Activated CD4-positive, alpha-beta T cell treated with anti-CD3 and anti-CD28 coated beads, Interleukin-2, amount 50 U/mL, for 16 hours (primary cell): Measurements from ENCODE around the gene ZNHIT3.
A peak's percentile ranks its signal among the peaks of the same experiment; 100 is the strongest.
"Not testable (repeated sequence)": the region's sequence is repeated elsewhere in the genome, so short reads cannot be mapped to it uniquely, and the experiment has no call there.

Experiments used
- DNase-seq: peaks from one replicate; pipeline ENCODE4 v3.0.0-alpha.2; 2020

ZNHIT3 gene

GRCh38 chr17:36486204-36487194 is at the start of gene ZNHIT3:
TSS of gene ZNHIT3 (plus strand) at chr17:36486681. CDS start at chr17:36486700, 19 bp downstream.
- DNase-seq, result peak; percentile 94

GRCh38 chr17:36441792-36442191 is 44.7 kb upstream of the ZNHIT3 start:
- DNase-seq, result not testable (repeated sequence)

DNA sequence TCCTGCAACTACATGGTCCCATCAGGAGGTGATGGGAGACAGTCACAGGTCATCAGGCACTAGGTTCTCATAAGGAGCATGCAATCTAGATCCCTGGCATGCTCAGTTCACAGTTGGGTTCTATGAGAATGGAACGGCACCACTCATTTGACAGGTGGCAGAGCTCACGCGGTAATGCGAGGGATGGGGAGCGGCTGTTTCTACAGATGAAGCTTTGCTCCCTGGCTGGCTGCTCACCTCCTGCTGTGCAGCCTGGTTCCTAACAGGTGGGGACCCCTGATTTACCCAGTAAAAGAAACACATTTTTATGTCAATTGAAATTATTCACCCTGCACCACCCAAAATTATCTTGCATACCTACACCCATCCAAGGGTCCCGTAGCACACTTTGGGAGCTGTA is 42.7 kb upstream of the ZNHIT3 start:
- no peak for DNase-seq

DNA sequence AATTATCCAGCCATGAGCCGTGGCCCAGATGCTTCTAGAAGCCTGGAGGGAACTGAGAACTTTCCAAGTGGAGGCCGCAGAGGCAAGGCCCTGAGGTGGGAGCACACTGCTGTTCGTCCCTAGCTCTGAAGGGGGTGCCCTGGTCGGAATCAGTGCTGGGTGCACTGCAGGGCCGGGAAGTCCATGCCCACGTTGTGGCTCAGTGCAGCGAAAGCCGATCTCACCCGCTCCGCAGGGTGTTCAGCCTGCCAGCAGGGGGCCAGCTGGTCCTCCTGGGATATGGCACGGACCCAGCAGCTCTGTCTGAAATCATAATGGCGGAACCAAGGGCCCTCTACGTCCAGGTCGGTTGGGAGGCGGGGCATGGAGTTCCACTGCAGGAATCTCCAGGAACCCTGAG is 36.5 kb upstream of the ZNHIT3 start:
- not testable (repeated sequence) for DNase-seq

DNA sequence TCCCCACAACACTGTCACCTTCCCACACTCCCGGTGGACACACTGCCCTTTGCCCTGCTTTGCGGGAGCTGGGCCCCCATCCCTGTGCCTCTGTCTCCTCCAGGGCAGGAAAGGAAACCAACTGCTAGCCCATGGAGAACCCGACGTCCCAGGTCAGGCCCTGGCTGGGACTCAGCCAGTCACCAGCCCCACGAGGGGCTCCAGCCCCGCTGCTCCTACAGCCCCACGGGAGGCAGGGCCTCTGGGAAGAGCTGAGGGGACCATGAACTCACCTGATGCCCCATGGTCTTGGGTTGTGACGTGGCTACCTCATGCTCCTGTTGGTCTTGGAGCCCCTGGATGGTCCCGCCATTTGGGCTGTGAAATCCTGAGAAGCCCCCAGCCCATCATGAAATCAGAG is 33.6 kb upstream of the ZNHIT3 start:
- DNase-seq, result not testable (repeated sequence)

GRCh38 chr17:36457701-36458100 is 28.8 kb upstream of the ZNHIT3 start:
- DNase-seq, result not testable (repeated sequence)

DNA sequence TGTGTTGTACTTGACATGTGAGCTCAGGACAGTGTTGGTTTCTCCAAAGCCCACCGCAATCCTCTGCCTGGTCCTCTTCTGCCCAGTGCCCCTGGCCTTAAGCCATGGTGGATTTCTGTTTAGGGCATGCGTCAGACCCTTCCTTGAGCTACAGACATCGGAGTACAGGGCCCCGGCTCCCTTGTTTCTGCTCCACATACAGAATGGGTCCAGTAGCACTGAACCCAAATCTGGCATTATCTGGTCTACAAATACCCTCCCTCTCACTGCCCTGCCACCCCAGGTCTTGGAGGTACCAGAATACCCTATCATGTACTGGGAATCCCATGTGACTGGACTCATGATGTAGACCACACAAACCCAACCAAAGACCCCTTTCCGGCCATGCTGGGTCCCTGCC is 27.4 kb upstream of the ZNHIT3 start:
- DNase-seq, result no peak

- DNase-seq, result no peak
Observed at GRCh38 chr17:36459601-36460000, 26.9 kb upstream of the ZNHIT3 start.

- no peak for DNase-seq
Observed at GRCh38 chr17:36460265-36460937, 26.1 kb upstream of the ZNHIT3 start.

GRCh38 chr17:36461330-36462110 is 25.0 kb upstream of the ZNHIT3 start:
- no peak for DNase-seq

DNA sequence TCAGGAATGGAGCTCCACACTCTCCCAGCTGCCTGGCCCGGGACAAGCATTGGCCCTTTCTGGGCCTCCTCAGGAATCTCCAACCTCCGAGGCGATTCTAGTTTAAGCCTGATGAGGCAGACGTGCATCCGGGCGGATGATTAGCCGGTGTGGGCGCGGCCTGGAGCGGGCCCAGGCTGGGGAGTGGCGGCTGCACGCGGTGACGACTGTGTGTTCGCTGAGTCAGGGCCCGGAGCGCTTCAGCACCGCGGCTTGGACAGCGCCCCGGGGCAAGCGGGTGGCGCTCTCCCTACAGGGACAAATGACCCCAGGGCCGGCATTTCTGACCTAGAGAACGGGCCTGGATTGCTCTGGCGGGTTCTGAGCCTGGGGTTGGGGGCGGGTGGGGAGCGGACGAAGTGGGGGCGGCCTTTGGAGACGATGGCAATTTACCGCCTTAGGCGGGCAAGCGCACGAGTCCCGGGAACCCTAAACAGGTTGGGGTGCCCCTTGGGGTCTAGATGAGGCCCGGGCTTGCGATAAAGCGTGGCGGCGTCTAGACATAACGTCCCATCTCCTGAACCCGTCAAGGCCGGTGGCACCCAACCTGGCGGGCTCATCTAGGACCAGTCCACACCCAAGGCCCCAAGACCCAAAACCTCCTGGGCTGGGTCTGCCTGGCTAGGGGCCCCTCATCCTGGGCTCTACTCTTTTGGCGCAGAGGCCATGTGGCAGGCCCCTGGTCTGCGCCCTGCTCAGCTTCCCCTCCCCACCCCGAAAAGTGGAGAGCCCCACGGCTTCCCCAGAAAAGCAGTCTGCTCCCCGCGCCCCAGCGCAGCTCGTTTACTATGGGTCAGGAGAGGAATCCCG is 22.3 kb upstream of the ZNHIT3 start:
- DNase-seq, result peak; percentile 61

GRCh38 chr17:36464765-36465088 is 21.8 kb upstream of the ZNHIT3 start:
- DNase-seq, result no peak

DNA sequence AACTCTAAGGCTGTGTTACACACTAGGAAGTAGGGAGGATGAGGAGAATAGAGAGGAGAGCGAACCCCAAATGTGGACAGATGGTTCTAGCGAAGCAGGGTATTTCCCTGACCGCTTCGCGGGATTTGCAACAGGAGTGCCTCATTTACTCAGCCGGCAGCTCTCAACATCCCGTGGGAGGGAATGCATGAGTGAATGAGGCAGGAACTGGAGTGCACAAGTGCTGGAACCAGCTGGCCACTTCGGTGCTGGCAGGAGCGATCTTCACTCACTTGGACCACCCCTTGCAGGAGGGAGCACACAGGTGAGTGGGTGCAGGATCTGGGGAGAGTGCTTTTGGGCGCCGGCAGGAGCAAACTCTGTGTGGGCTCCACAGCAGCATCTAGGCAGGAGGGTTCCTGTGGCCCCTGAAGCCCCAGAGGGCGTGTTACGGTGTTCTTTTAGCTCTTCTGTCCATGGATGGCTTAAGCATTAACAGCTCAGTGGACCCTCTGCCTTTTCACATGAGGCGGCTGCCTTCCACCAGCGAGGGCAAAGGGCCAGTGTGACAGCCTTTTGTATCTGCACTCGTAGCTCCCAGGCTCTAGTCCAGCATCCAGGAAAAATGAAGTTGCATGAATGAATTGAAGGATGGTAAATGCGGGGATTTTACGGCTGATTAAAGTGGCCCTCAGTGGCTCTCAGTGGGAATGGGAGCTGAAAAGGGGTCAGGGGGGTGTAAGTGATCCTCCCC is 17.4 kb upstream of the ZNHIT3 start:
- no peak for DNase-seq

- no peak for DNase-seq
Observed at GRCh38 chr17:36469733-36470132, 16.7 kb upstream of the ZNHIT3 start.

DNA sequence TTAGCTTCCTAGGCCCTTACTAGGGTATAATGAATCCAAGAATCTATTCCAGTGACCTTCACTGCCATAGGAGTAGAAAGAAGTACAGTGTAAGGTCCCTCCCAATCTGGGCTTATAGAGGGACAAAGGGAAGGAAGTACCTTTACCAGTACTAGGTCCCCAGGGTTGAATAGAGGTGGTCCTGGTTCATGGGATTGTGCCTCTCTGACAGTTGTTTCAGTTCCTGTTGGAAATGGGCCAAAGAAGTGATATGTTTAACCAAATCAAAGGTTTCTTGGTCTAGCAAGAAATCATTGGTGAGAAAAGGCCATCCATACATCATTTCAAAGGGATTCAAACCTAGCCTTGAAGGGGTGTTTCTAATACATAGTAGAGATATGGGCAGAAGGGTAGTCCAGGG is 16.0 kb upstream of the ZNHIT3 start:
- no peak for DNase-seq

DNA sequence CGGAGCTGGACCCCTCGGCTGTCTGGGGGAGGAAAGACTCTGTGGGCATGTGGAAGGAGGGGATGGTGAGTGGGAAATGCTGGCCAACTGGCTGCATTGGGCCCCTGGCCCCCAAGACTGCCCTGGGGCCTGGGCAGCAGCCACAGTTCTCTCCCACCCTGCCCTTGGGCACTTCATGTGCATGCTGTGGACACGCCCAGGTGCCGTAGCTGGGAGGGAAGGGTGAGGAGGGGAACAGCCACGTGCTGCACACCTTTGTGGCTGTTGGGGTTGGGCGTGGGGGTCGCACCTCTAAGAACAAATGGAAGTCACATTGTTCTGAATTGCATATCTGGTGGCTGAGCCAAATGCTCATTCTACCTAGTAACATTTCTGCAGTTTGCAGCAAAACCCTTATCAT is 11.9 kb upstream of the ZNHIT3 start:
- DNase-seq, result no peak

DNA sequence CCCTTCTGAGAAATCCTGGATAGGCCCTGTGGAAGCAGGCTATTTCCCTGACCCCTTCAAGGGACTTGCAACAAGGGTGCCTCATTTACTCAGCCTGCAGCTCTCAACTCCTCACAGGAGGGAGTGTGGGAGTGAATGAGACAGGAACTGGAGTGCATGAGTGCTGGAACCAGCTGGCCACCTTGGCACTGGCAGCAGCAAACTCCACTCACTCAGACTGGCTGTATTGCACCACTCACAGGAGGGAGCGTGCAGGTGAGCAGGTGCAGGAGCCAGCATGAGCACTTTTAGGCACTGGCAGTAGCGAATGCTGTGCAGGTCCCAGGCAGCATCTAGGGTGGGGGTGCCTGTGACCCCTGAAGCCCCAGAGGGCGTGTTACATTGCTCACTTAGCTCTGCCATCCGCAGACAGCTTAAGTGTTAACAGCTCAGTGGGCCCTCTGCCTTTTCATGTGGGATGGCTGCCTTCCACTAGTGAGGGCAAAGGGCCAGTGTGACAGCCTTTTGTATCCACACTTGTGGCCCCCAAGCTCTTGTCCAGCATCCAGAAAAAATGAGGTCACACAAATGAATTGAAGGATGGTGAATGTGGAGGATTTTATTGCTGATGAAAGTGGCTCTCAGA is 11.0 kb upstream of the ZNHIT3 start:
- DNase-seq, result no peak

- no peak for DNase-seq
Observed at GRCh38 chr17:36481829-36482228, 4.7 kb upstream of the ZNHIT3 start.

DNA sequence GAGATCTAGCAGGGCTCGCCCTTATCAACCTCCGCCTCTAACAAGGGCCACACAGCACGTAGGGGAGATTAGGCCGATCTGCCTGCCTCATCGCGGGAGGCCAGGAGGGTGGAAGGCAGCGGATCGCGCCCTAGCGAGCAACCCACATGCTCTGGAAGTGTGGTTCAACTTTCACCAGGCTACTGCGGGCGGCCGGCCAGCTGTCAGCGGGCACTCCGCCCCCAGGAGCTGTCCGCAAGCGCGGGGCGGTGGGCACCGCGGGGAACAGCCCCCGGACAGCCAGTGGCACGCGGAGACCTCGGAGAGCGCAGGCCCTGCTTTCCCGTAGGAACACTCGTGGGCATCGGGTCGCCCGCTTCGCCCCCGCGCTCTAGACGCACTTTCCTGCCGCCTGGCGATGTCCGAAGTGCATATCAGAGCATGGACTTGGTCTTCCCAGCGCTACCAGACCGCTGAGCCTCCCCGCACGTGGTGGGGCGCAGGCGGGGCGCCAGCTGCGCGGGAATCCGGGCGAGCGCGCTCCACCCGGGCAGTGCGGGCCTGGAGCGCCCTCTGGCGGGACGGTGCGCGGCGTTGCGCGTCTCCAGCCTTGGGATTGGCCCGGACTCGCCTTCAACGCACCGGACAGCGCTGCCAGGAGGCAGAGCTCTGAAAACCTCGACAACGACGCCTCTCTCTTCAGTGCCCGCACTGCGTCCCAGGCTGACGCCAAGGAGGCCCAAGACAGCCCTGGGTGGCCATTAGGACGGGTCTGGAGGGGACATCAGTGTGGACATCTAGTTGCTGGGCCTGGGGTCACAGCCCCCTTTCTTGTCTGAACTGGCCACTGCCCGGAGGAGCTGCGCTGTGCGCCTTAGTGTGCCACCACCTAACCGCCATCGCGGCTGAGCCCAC is 3.6 kb upstream of the ZNHIT3 start:
- peak; percentile 84 for DNase-seq

DNA sequence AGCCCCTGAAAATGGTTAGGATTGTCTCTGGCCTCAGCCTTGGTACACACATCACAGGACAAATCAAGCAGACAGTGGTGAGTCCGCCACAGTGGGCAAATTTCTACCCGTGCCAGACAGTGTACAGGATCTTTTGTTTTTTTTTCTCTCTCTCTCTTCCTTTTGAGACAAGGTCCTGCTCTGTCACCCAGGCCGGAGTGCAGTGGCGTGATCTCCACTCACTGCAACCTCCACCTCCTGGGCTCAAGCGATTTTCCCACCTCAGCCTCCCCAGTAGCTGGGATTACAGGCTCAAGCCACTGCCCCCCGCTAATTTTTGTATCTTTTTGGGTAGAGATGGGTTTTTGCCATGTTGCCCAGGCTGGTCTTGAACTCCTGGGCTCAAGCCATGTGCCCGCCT is 2.5 kb upstream of the ZNHIT3 start:
- not testable (repeated sequence) for DNase-seq
